Neuronal stem cell (in vitro differentiated cells): ENCODE measurements around the gene GPR139.

Source experiments
- DNase-seq: peaks from one replicate; pipeline ENCODE4 v3.0.0-alpha.2; 2013; ENCODE audit warnings: low spot score
- H2AFZ ChIP-seq: one replicate; pipeline ENCODE4 v1.6.1; 2013; ENCODE audit warnings: mild to moderate bottlenecking, low read length, inconsistent platforms
- H2AK5ac ChIP-seq: 2 replicates; pipeline ENCODE4 v1.6.1; 2013; ENCODE audit warnings: low read depth, mild to moderate bottlenecking, inconsistent platforms, low read length, moderate library complexity, mixed read lengths
- H2BK120ac ChIP-seq: 2 replicates; pipeline ENCODE4 v1.6.1; 2013; ENCODE audit warnings: low read depth, mild to moderate bottlenecking, inconsistent platforms, low read length, moderate library complexity, mixed read lengths
- H2BK12ac ChIP-seq: one replicate; pipeline ENCODE4 v1.6.1; 2013; ENCODE audit warnings: low read length, inconsistent platforms
- H2BK15ac ChIP-seq: 2 replicates; pipeline ENCODE4 v1.6.1; 2013; ENCODE audit warnings: mild to moderate bottlenecking, low read length, inconsistent platforms, mixed read lengths
- H2BK5ac ChIP-seq: one replicate; pipeline ENCODE4 v1.6.1; 2013; ENCODE audit warnings: inconsistent platforms, mild to moderate bottlenecking, low read length, moderate library complexity
- H3K14ac ChIP-seq: one replicate; pipeline ENCODE4 v1.6.1; 2013; ENCODE audit warnings: low read length, inconsistent platforms
- H3K18ac ChIP-seq: 2 replicates; pipeline ENCODE4 v1.6.1; 2013; ENCODE audit warnings: low read length, inconsistent platforms
- H3K23ac ChIP-seq: 2 replicates; pipeline ENCODE4 v1.6.1; 2013; ENCODE audit warnings: low read depth, mild to moderate bottlenecking, mixed read lengths, low read length, inconsistent platforms; ENCODE audit not compliant: poor library complexity
- H3K27ac ChIP-seq: replicated peaks from 3 replicates; pipeline ENCODE4 v1.5.1; 2013; ENCODE audit warnings: low read length, inconsistent platforms
- H3K27me3 ChIP-seq, 3 experiments: 2 replicates each; pipeline ENCODE4 v1.6.1; 2013; ENCODE audit warnings: low read length in 3 of 3, mild to moderate bottlenecking in 2 of 3, inconsistent platforms in 1 of 3, low read depth in 1 of 3, mixed read lengths in 1 of 3, moderate library complexity in 1 of 3; ENCODE audit not compliant: control insufficient read depth in 3 of 3, insufficient read depth in 3 of 3
- H3K36me3 ChIP-seq, 2 donors: replicated peaks in 1 of 2; 2 replicates each; pipeline ENCODE4 v1.6.1; 2013; ENCODE audit warnings: low read length in 2 of 2; ENCODE audit not compliant: control insufficient read depth in 2 of 2, insufficient read depth in 2 of 2
- H3K4ac ChIP-seq: 2 replicates; pipeline ENCODE4 v1.6.1; 2013; ENCODE audit warnings: inconsistent platforms, mild to moderate bottlenecking, low read length, moderate library complexity
- H3K4me1 ChIP-seq, 2 donors: 1 replicate in 1 of 2; 2 replicates in 1 of 2; pipeline ENCODE4 v1.6.1; 2013; ENCODE audit warnings: low read length in 2 of 2, low read depth in 1 of 2; ENCODE audit not compliant: control insufficient read depth in 2 of 2, insufficient read depth in 1 of 2
- H3K4me2 ChIP-seq: one replicate; pipeline ENCODE4 v1.6.1; 2013; ENCODE audit warnings: mild to moderate bottlenecking, low read length, inconsistent platforms; ENCODE audit not compliant: insufficient read depth, poor library complexity, severe bottlenecking
- H3K4me3 ChIP-seq, 2 donors: 2 replicates each; pipeline ENCODE4 v1.5.1; 2013; ENCODE audit warnings: low read length in 2 of 2, mild to moderate bottlenecking in 2 of 2, inconsistent platforms in 1 of 2, moderate library complexity in 1 of 2
- H3K79me1 ChIP-seq: one replicate; pipeline ENCODE4 v1.6.1; 2013; ENCODE audit warnings: low read depth, mild to moderate bottlenecking, inconsistent platforms, low read length, moderate library complexity
- H3K9ac ChIP-seq: one replicate; pipeline ENCODE4 v1.6.1; 2013; ENCODE audit warnings: mild to moderate bottlenecking, low read depth, low read length, inconsistent platforms; ENCODE audit not compliant: poor library complexity
- H3K9me3 ChIP-seq, 2 donors: replicated peaks in 1 of 2; 2 replicates each; pipeline versions ENCODE3 to v1.6.1; 2013; ENCODE audit warnings: low read length in 2 of 2, mild to moderate bottlenecking in 2 of 2, inconsistent platforms in 1 of 2, low read depth in 1 of 2, mixed read lengths in 1 of 2, moderate library complexity in 1 of 2; ENCODE audit not compliant: control insufficient read depth in 2 of 2, insufficient read depth in 1 of 2
- H4K8ac ChIP-seq: one replicate; pipeline ENCODE4 v1.6.1; 2013; ENCODE audit warnings: low read depth, mild to moderate bottlenecking, inconsistent platforms, low read length, moderate library complexity
- H4K91ac ChIP-seq: one replicate; pipeline ENCODE4 v1.6.1; 2013; ENCODE audit warnings: low read length, low read depth, mild to moderate bottlenecking, inconsistent platforms; ENCODE audit not compliant: poor library complexity
- WGBS, 2 donors: extraction: QIAGEN DNeasy Blood & Tissue Kit; methylation state at CpG; one replicate each; pipeline ENCODE4 v1.1.7; 2013; ENCODE audit warnings: missing lambda C conversion rate in 2 of 2, mixed read lengths in 1 of 2; ENCODE audit not compliant: insufficient read length in 2 of 2, insufficient replicate concordance in 1 of 2; ENCODE audit errors: extremely low coverage in 2 of 2; 5-methylcytosine and 5-hydroxymethylcytosine counted together

GPR139 gene

DNA sequence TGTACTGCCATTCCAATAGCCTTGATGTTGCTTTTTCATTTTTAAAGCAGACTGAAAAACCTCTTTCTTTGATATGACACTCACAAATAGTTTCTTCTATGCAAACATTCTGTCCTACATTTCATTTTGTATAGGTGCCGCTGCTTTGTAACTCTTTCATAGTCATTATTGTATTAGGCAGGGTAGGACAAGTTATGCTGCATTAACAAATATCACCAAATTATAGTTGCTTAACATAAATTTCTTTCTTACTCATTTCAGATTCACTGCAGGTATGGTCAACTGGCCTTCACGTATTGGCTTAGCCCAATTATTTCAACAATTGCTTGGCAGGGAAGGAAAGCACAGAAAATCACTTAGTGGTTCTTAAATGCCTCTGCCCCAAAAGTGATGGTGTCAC is 70.8 kb downstream of the GPR139 start:
- Histone ChIP-seq H2BK15ac (no peak overlapping the region), H3K4me2 (no peak overlapping the region), H3K9ac (no peak overlapping the region), H3K4ac (no peak overlapping the region), H4K91ac (no peak overlapping the region), H3K18ac (no peak overlapping the region), H2BK120ac (no peak overlapping the region), H2AFZ (no peak overlapping the region), H2BK5ac (no peak overlapping the region), H3K4me1 (no peaks in the 10 kb centered on the region), H3K79me1 (no peaks in the 10 kb centered on the region), H3K27me3 (no peaks in the 10 kb centered on the region), H4K8ac (no peak overlapping the region), H2AK5ac (no peak overlapping the region), H3K14ac (no peak overlapping the region), H3K9me3 (peaks cover 0 to 3% of the 10 kb centered on the region in 2 donors), H2BK12ac (no peak overlapping the region), H3K23ac (no peak overlapping the region), H3K4me3 (no peak overlapping the region), H3K27ac (no peak overlapping the region), H3K36me3 (no peaks in the 10 kb centered on the region)
- DNase-seq = no peak
- WGBS, 2 donors = no CpG with 5 or more reads among the region's 2 CpGs

DNA sequence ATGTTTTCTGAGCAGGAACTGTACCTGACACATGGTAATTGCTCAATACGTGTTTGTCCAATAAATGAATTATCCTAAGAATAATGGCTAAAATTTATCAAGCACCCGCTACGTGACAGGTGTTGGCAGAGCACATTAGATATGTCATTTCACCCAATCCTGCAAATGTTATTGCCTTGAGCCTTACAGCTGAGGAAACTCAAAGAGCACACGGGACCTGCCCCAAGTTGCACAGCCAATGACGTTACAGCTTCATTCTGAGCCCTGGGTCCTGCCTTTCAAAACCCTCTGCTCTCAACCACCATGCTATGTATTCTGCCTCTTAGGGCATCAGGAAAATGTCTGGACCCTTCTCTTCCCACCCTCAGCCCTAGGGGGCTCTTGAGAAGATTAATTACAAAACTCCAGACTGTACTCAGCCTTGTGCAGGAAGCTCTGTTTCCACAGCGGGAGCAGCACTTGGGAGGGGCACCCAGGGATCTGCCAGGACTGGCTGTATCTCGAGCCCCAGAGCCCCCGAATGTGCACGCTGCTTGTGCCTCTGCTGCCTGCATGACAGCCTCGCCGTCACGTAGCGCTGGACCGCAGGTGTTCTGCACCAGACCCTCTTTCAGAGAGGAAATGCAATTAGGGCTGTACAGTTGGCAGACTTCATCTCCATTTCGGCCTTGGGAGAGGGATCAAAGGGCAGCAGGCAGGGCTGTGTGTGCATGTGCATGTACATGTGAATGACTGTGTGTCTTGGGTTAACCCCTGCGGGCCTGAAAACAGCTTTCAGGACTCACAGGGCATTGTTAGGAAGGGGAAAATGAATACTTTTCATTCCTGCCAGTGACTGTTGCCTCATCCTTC is 71.6 kb downstream of the GPR139 start:
- peaks cover 0 to 3% of the 10 kb centered on the region in 2 donors for H3K9me3 ChIP-seq
- H2BK12ac ChIP-seq = no peak overlapping the region
- WGBS, 2 donors = no CpG with 5 or more reads among the region's 16 CpGs
- no peak overlapping the region for H3K4me2 ChIP-seq
- H3K4ac ChIP-seq = no peak overlapping the region
- no peak overlapping the region for H2AFZ ChIP-seq
- no peak overlapping the region for H2BK15ac ChIP-seq
- no peak overlapping the region for H2AK5ac ChIP-seq
- H3K14ac ChIP-seq = peak overlapping the region; percentile 86
- DNase-seq = no peak
- H4K8ac ChIP-seq = no peak overlapping the region
- H3K79me1 ChIP-seq = no peaks in the 10 kb centered on the region
- H3K9ac ChIP-seq = no peak overlapping the region
- H3K4me3 ChIP-seq = no peak overlapping the region
- H2BK120ac ChIP-seq = no peak overlapping the region
- no peaks in the 10 kb centered on the region for H3K4me1 ChIP-seq
- peak overlapping the region; percentile 48 for H3K18ac ChIP-seq
- no peak overlapping the region for H4K91ac ChIP-seq
- H2BK5ac ChIP-seq = no peak overlapping the region
- H3K36me3 ChIP-seq = no peaks in the 10 kb centered on the region
- H3K23ac ChIP-seq = peak overlapping the region; percentile 70
- H3K27me3 ChIP-seq = no peaks in the 10 kb centered on the region
- no peak overlapping the region for H3K27ac ChIP-seq

DNA sequence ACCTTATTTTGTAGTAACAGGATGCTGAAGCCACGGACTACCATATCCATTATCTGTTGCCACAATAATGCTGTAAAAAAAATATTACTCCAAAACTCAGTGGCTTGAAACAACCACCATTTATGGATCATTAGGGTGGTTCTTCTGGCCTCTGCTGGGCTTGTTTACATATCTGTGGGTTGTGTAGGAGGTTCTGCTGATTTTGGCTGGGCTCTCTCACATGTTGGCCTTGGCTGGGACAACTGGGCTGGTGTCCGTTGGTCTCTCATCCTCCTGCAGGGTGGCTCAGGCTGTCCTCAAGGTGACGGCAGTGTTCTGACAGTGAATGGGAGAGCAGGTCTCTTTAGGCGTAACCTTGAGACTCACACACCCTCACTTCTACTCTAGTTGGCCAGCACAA is 76.0 kb downstream of the GPR139 start:
- Histone ChIP-seq H2BK5ac (no peak overlapping the region), H3K27ac (no peak overlapping the region), H3K79me1 (no peaks in the 10 kb centered on the region), H3K4ac (no peak overlapping the region), H2BK12ac (no peak overlapping the region), H2BK15ac (no peak overlapping the region), H2AFZ (no peak overlapping the region), H4K8ac (no peak overlapping the region), H3K9me3 (no peaks in the 10 kb centered on the region), H2BK120ac (no peak overlapping the region), H3K4me2 (no peak overlapping the region), H3K36me3 (no peaks in the 10 kb centered on the region), H3K14ac (no peak overlapping the region), H4K91ac (no peak overlapping the region), H3K23ac (no peak overlapping the region), H3K27me3 (no peaks in the 10 kb centered on the region), H2AK5ac (no peak overlapping the region), H3K9ac (no peak overlapping the region), H3K4me1 (no peaks in the 10 kb centered on the region), H3K4me3 (no peak overlapping the region), H3K18ac (no peak overlapping the region)
- WGBS, 2 donors = no CpG with 5 or more reads among the region's 4 CpGs
- DNase-seq = no peak

DNA sequence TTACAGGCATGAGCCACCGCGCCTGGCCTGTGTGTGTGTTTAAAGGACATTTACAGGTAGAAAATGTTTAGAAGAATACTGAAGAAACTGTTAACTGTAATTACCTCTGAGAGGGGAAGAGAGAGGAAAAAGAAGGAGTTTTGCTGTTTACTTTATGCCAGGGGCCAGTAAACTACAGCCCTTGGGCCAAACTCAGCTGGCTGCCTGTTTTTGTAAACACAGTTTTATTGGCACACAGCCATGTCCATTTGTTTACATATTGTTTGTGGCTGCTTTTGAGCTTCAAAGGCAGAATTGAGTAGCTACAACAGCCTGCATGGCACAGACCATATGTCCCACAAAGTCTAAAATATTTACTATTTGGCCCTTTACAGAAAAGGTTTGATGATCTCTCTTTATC is 76.4 kb downstream of the GPR139 start:
- no peak overlapping the region for H3K14ac ChIP-seq
- no peak overlapping the region for H2AFZ ChIP-seq
- no peak overlapping the region for H2BK12ac ChIP-seq
- H3K4me2 ChIP-seq = no peak overlapping the region
- no peaks in the 10 kb centered on the region for H3K79me1 ChIP-seq
- no peak overlapping the region for H2BK120ac ChIP-seq
- no peaks in the 10 kb centered on the region for H3K27me3 ChIP-seq
- H3K4me3 ChIP-seq = no peak overlapping the region
- no peak overlapping the region for H3K27ac ChIP-seq
- H3K4me1 ChIP-seq = no peaks in the 10 kb centered on the region
- no peak overlapping the region for H4K8ac ChIP-seq
- no peak overlapping the region for H3K23ac ChIP-seq
- no peak overlapping the region for H3K4ac ChIP-seq
- no peak overlapping the region for H2BK15ac ChIP-seq
- DNase-seq = no peak
- WGBS, 2 donors = no CpG with 5 or more reads among the region's 2 CpGs
- no peaks in the 10 kb centered on the region for H3K36me3 ChIP-seq
- H3K18ac ChIP-seq = no peak overlapping the region
- H2AK5ac ChIP-seq = no peak overlapping the region
- no peak overlapping the region for H3K9ac ChIP-seq
- no peak overlapping the region for H2BK5ac ChIP-seq
- no peaks in the 10 kb centered on the region for H3K9me3 ChIP-seq
- no peak overlapping the region for H4K91ac ChIP-seq
